Upper lobe of right lung (tissue), 1 donor: ENCODE measurements around the gene USH1G. TPM values are rescaled to one million over a fixed set of nuclear protein-coding genes. Genes with fewer than 3 reads are reported as not detected.

ENCODE experiments used
- ATAC-seq: fragments of 200-7000 bp; cut with Tn5 transposase; one replicate; pipeline ENCODE4 v1.9.1; 2020; ENCODE audit warnings: mild to moderate bottlenecking, moderate library complexity
- DNase-seq: peaks from one replicate; pipeline ENCODE4 v3.0.0-alpha.2; 2020
- H3K27ac ChIP-seq: fragments of 200-600 bp; one replicate; pipeline ENCODE4 v1.8.0; 2022
- H3K27me3 ChIP-seq: fragments of 200-600 bp; one replicate; pipeline ENCODE4 v1.8.0; 2022; ENCODE audit warnings: mild to moderate bottlenecking
- H3K36me3 ChIP-seq: fragments of 200-600 bp; one replicate; pipeline ENCODE4 v1.8.0; 2022
- H3K4me1 ChIP-seq: fragments of 200-600 bp; one replicate; pipeline ENCODE4 v1.8.0; 2022
- H3K4me3 ChIP-seq: fragments of 200-600 bp; one replicate; pipeline ENCODE4 v1.8.0; 2022; ENCODE audit warnings: mild to moderate bottlenecking
- H3K9me3 ChIP-seq: fragments of 200-600 bp; one replicate; pipeline ENCODE4 v1.8.0; 2022
- intact Hi-C: fragments of 100-400 bp; cut with DNase I; formaldehyde crosslinking; loops from one replicate; pipeline ENCODE4 v1.11.0; 2022
- total RNA-seq: library from RNA; stranded (reverse); fragmentation: NEBNext Ultra II Directional; extraction: Animal tissue kit (Norgen Biotek cat#: 25700); gene quantifications from one replicate; pipeline ENCODE4 v1.2.1, GENCODE V29; 2021
- TF ChIP-seq, protein P1 (sequence below): fragments of 200-600 bp; IDR thresholded peaks from one replicate; pipeline ENCODE4 v1.8.0; 2022; ENCODE audit warnings: antibody characterized with exemption
- donor health status: DM: no; HTN: yes; CAD: no; lungs with severe emphysema.

The USH1G gene
- total RNA-seq, 1 donor from 2014 or later: not detected

DNA sequence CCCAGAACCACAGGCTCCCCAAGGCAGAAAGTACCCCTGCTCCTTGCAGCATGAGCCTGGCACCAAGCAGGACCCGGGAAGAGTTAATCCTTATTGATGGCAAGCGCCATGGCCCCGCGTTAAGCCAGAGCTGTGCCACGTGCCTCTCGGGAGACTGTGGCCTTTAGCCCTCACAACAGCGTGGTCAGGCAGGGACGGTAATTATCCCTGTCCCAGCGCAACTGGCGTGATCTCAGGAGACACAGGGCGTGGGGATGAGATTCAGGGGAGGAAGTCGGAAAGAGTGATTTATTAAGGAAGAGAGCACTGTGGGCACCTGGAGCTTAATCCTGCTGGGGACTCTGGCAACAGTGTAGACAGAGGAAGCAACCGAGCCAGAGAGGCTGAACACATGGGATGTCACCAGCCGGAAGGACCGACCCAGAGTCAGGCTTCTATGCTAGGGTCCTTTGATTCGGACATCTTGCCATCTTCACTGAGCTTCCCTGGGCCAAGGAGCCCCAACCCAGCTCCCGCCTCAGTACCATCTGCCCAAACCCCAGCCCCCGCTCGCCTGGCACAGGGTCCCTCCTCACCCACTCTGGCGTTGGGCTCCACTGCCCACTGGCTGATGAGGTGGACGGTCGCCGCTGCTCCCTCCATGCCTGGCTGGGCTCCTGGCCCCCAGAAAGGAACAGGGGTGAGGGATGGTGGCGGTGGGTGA is 29.5 kb upstream of the USH1G start:
- intact Hi-C loops: no loop called here
- Histone ChIP-seq H3K4me3 (no peak overlapping the region), H3K27ac (no peak overlapping the region), H3K9me3 (no peaks in the 10 kb centered on the region), H3K4me1 (no peaks in the 10 kb centered on the region), H3K36me3 (peaks cover 4% of the 10 kb centered on the region), H3K27me3 (no peaks in the 10 kb centered on the region)
- TF ChIP-seq, protein P1, sequence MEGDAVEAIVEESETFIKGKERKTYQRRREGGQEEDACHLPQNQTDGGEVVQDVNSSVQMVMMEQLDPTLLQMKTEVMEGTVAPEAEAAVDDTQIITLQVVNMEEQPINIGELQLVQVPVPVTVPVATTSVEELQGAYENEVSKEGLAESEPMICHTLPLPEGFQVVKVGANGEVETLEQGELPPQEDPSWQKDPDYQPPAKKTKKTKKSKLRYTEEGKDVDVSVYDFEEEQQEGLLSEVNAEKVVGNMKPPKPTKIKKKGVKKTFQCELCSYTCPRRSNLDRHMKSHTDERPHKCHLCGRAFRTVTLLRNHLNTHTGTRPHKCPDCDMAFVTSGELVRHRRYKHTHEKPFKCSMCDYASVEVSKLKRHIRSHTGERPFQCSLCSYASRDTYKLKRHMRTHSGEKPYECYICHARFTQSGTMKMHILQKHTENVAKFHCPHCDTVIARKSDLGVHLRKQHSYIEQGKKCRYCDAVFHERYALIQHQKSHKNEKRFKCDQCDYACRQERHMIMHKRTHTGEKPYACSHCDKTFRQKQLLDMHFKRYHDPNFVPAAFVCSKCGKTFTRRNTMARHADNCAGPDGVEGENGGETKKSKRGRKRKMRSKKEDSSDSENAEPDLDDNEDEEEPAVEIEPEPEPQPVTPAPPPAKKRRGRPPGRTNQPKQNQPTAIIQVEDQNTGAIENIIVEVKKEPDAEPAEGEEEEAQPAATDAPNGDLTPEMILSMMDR: no peak
- DNase-seq: no peak
- ATAC-seq: no peak

DNA sequence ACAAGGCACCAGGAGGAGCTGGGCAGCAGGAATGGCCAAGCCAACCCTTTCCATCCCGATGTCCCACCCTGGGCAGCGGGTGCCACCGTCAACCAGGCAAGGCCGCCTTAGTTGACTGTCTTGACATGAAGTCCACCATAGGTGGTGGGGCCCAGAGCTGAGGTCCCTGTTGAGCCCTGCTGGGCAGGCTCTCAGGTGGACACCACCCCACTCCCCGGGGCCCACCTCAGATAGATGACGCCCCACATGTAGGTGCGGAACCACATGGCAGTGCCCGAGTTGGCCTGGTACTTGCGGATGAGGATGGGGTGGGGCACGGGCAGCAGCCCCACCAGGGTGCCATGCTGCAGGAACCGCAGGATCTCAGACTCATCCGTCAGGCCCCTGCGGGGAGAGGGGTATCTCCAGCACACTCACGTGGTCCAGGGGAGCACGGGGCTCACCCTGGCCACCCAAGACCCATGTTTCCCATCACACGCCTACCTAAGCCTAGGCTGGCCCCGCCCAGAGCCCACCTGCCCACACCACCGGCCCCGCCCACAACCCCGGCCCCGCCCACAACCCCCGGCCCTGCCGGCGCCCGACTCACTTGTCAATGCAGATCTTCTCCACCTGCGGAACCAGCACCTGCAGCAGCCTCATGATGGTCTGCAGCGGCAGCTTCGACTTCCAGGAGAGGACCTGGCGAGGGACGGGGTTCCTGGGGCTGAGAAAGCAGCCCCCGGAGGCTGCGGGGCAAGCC is 28.8 kb upstream of the USH1G start:
- intact Hi-C loops: no loop called here
- DNase-seq (no peak), ATAC-seq (no peak)
- Histone ChIP-seq H3K4me1 (no peaks in the 10 kb centered on the region), H3K27me3 (no peaks in the 10 kb centered on the region), H3K4me3 (no peak overlapping the region), H3K36me3 (peaks cover 4% of the 10 kb centered on the region), H3K9me3 (no peaks in the 10 kb centered on the region), H3K27ac (no peak overlapping the region)
- TF ChIP-seq, protein P1: no peak

DNA sequence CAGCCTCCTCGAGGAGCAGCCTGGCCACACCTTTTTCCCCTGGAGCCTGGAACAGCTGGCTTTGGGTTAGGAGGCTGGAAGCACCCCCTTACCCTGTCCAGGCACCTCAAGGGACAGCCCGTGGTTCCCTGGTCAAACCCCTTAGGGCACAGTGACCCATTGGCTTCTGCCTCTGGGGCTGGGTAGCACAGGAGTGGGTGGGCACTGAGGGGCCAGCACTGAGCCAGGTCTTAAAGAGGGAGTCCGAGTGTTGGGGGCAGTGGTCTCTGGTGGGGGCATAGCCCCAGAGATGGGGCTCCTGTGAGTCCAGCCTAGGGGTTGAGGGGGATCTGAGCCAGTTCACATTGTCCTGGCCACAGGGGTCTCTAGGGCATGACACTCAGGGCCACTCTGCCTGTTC is 28.0 kb upstream of the USH1G start:
- Histone ChIP-seq H3K36me3 (peaks cover 4% of the 10 kb centered on the region), H3K27ac (no peak overlapping the region), H3K9me3 (no peaks in the 10 kb centered on the region), H3K27me3 (no peaks in the 10 kb centered on the region), H3K4me3 (no peak overlapping the region), H3K4me1 (no peaks in the 10 kb centered on the region)
- no peak for DNase-seq
- TF ChIP-seq, protein P1: no peak
- no peak for ATAC-seq
- intact Hi-C loops: no loop called here

DNA sequence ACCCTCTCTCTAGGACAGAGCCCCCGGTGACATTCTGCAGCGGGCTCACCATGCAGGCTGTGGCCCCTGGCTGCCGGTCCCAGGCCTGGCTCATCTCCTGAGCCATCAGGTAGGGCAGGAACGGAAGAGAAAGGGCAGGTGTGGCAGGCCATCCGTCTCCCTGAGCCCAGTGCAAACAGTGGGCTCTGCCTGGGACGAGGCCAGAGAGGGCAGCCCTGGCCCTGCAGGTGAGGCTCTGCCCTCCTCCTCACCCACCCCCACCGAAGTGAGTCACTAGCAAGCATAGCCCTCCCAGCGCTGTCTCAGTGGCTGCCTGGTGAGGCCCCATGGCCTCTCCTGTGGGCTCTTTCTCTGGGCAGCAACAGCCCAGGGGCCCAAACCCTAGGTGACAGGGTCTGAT is 27.2 kb upstream of the USH1G start:
- H3K36me3 ChIP-seq: peaks cover 4% of the 10 kb centered on the region
- TF ChIP-seq, protein P1: no peak
- H3K4me1 ChIP-seq: no peaks in the 10 kb centered on the region
- H3K27ac ChIP-seq: no peak overlapping the region
- DNase-seq (no peak), ATAC-seq (no peak)
- intact Hi-C loops: no loop called here
- H3K9me3 ChIP-seq: no peaks in the 10 kb centered on the region
- peaks cover 7% of the 10 kb centered on the region for H3K27me3 ChIP-seq
- no peak overlapping the region for H3K4me3 ChIP-seq

DNA sequence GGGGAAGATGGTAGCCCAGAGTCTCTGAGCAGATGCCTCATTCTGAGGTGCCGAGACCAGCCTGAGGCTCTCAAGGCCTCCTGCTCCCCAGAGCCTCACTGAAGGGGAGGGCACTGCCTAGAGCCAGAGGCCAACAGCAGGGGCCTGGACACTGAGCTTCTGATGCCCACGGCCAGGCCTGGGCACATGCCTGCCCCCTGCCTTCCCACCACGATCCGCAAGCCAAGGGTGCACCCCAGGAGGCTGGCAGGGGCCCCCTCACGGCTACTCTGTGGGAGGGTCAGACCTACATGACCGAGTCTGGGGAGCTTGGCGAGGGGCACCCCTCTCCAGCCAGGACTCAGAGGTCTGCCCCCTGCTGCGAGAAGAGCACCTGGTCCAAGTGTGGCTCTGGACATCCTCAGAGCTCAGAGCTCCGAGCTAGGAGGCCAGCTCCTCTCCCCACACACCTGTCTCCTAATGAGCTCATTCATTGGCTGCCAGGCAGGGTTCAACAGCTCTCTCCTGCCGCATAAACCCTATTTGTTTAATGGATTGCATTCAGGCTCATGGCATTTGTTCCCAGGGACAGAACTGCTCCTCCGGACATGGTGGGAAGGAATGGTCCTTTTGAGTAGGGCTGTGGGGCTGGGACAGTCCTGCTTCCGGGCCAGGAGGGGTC is 26.5 kb upstream of the USH1G start:
- Histone ChIP-seq H3K27me3 (peaks cover 11% of the 10 kb centered on the region), H3K27ac (no peak overlapping the region), H3K9me3 (no peaks in the 10 kb centered on the region), H3K4me1 (no peaks in the 10 kb centered on the region), H3K36me3 (no peaks in the 10 kb centered on the region), H3K4me3 (no peak overlapping the region)
- intact Hi-C loops: no loop called here
- no peak for ATAC-seq
- no peak for DNase-seq
- TF ChIP-seq, protein P1: no peak
